ENCODE measurements around the gene ABCD1. TPM values are rescaled to one million over a fixed set of nuclear protein-coding genes. Genes with fewer than 3 reads are reported as not detected.

The ABCD1 gene
- total and polyA plus RNA-seq, 9 of the 15 experiments (the other 6 are each of a cell fraction or from before 2014, with no cell fraction given) = 0.07 to 6.9 (median 2.2) TPM

DNA sequence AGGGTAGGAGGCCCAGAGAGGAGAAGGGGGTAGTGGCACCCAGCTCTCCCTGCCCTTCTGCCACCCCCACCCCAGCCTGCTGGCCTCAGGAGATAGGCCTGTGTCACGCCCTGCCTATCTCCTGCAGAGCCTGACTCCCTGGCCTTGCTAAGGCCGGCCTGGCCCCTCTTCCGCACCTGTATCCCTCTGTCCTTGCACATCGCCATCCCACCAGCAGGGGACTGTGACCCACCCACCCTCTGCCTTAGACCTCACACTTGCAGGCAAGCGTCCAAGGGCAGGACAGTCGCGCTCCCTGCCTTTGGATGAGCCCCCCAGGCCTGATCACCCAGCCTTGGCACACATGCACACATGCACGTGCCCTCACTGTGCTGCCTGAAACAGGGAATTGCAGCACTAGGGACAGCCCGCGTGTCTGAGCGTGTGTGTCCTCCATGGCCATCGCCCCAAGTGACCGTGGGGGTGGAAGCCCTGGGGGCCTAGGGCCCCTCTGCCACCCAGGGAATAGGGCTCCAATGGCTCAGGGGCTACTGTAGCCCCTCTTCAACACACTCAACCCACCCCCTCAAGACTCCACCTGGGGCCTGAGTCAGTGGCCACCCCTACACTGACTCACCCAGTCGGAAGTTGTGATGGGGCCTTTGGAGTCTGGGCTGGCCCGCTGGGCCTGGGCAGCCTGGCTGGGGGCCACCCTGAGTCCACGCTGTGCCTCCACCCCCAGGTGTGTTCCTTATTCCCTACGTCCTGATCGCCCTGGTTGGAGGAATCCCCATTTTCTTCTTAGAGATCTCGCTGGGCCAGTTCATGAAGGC lies 34.8 kb upstream of the ABCD1 start (continued):
- TF ChIP-seq ZNF282 (CRISPR knock-in tag; IDR thresholded peaks at IDR 0.05) (no peak), ZNF766 (CRISPR knock-in tag; conservative IDR thresholded peaks at IDR 0.05) (no peak), CREBBP (IDR thresholded peaks at IDR 0.05; ENCODE audit: low read depth, low read length) (no peak), NFIX (CRISPR knock-in tag; IDR thresholded peaks at IDR 0.05; ENCODE audit: low read depth) (no peak), NFE2L1 (tag; IDR thresholded peaks at IDR 0.05; ENCODE audit: borderline replicate concordance, low read depth) (no peak), SAFB2 (IDR thresholded peaks at IDR 0.05; ENCODE audit: borderline replicate concordance, low read depth, low read length, severe bottlenecking) (no peak), SRSF7 (optimal IDR thresholded peaks at IDR 0.05; ENCODE audit: low read depth, low read length) (no peak), SMARCB1 (IDR thresholded peaks at IDR 0.05; ENCODE audit: insufficient read length, low read depth) (no peak), ERF (CRISPR knock-in tag; IDR thresholded peaks at IDR 0.05) (no peak), BHLHE40 (IDR thresholded peaks at IDR 0.05; ENCODE audit: low read length) (no peak; the same call in 1 of the 2 replicates), FIP1L1 (IDR thresholded peaks at IDR 0.05; ENCODE audit: low read depth, low read length, poor library complexity, severe bottlenecking) (peak; percentile 24), DNMT1 (IDR thresholded peaks at IDR 0.05) (no peak), SOX6 (IDR thresholded peaks at IDR 0.05) (no peak), ZNF584 (CRISPR knock-in tag; IDR thresholded peaks at IDR 0.05; ENCODE audit: low read depth) (no peak), MCM2 (IDR thresholded peaks at IDR 0.05; ENCODE audit: low read depth) (no peak), PURB (CRISPR knock-in tag; IDR thresholded peaks at IDR 0.05; ENCODE audit: low read depth) (no peak)
- TF ChIP-seq, protein P1, sequence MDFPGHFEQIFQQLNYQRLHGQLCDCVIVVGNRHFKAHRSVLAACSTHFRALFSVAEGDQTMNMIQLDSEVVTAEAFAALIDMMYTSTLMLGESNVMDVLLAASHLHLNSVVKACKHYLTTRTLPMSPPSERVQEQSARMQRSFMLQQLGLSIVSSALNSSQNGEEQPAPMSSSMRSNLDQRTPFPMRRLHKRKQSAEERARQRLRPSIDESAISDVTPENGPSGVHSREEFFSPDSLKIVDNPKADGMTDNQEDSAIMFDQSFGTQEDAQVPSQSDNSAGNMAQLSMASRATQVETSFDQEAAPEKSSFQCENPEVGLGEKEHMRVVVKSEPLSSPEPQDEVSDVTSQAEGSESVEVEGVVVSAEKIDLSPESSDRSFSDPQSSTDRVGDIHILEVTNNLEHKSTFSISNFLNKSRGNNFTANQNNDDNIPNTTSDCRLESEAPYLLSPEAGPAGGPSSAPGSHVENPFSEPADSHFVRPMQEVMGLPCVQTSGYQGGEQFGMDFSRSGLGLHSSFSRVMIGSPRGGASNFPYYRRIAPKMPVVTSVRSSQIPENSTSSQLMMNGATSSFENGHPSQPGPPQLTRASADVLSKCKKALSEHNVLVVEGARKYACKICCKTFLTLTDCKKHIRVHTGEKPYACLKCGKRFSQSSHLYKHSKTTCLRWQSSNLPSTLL (IDR thresholded peaks at IDR 0.05) = no peak
- TF ChIP-seq, protein P2, sequence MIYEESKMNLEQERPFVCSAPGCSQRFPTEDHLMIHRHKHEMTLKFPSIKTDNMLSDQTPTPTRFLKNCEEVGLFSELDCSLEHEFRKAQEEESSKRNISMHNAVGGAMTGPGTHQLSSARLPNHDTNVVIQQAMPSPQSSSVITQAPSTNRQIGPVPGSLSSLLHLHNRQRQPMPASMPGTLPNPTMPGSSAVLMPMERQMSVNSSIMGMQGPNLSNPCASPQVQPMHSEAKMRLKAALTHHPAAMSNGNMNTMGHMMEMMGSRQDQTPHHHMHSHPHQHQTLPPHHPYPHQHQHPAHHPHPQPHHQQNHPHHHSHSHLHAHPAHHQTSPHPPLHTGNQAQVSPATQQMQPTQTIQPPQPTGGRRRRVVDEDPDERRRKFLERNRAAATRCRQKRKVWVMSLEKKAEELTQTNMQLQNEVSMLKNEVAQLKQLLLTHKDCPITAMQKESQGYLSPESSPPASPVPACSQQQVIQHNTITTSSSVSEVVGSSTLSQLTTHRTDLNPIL (CRISPR knock-in tag; IDR thresholded peaks at IDR 0.05) = no peak
- TF ChIP-seq, protein P3, sequence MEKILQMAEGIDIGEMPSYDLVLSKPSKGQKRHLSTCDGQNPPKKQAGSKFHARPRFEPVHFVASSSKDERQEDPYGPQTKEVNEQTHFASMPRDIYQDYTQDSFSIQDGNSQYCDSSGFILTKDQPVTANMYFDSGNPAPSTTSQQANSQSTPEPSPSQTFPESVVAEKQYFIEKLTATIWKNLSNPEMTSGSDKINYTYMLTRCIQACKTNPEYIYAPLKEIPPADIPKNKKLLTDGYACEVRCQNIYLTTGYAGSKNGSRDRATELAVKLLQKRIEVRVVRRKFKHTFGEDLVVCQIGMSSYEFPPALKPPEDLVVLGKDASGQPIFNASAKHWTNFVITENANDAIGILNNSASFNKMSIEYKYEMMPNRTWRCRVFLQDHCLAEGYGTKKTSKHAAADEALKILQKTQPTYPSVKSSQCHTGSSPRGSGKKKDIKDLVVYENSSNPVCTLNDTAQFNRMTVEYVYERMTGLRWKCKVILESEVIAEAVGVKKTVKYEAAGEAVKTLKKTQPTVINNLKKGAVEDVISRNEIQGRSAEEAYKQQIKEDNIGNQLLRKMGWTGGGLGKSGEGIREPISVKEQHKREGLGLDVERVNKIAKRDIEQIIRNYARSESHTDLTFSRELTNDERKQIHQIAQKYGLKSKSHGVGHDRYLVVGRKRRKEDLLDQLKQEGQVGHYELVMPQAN (IDR thresholded peaks at IDR 0.05; ENCODE audit: borderline replicate concordance) = 0 out of 2 replicates have a peak, but pooled peaks have one; percentile 41
